CD4-positive, alpha-beta T cell treated with Interleukin-6 at 100 ng/mL for 8 hours (primary cell): Measurements from ENCODE around the gene LEPR.
"Not testable (repeated sequence)": the region's sequence is repeated elsewhere in the genome, so short reads cannot be mapped to it uniquely, and the experiment has no call there.

Source experiments
- DNase-seq: peaks from one replicate; pipeline ENCODE4 v3.0.0-alpha.2; 2020; ENCODE audit warnings: mixed read lengths, low spot score

LEPR gene

DNA sequence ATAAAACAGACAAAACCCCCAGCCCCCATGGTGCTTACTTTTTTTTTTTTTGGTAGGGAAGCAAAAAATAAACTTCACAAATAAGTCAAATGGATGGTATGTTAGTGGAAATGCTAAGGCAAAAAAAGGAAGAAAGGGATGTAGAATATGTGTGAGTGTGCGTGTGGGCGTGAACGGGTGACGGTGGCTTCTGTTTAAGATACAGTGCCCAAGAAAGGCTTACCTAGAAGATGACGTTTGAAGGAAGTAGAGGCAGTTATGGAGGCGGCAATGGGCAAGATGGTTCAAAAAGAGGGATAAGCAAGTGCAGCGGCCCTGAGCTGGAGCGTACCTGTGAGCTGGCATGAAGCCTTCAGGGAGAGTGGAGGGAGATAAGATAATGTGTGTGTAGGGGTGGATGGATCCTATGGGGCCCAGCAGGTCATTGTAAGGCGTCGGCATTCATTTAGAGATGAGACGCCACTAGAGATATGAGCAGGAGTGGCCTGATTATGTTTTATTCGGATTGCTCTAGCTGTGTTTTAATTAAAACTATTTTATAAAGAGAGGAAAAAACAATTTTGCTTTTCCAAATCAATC lies 19.9 kb downstream of the LEPR start:
- DNase-seq, result no peak

DNA sequence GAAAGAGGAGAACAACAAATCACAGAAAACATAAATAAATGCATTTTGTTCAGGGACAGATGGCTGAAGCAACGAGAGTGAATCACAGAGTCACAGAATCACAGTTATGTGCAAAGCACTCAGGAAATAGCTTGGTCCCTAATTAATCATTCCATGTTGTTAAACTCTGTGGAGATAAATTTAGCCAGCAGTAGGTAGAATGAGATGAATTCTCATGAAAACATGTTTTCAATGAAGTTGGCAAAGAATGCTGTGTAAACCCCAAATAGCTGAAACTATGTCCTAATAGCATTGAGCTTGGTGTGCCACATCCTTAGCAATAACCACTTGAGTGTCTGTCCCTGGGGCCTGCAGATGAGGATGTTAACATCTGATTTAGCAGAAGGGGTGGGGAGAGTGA lies 20.4 kb downstream of the LEPR start:
- DNase-seq, result no peak

DNA sequence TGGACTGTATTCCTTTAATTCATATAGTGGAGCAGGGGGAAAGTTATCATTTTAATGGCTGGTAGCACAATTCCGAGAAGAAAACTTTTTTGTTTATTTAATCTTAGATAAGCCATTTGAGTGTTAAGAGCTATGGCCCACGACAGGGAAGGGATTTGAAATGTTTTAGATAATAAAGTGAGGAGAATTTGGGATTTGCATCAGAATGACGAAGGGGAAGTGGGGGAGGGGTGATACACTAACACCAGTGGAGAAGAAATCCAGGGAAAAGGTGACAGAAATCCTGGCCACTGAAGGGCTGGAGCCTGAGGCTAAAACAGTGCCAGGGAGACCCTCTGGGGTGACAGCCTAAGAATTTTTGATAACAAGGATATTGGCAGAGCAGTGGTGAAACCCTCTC lies 21.0 kb downstream of the LEPR start:
- no peak for DNase-seq

DNA sequence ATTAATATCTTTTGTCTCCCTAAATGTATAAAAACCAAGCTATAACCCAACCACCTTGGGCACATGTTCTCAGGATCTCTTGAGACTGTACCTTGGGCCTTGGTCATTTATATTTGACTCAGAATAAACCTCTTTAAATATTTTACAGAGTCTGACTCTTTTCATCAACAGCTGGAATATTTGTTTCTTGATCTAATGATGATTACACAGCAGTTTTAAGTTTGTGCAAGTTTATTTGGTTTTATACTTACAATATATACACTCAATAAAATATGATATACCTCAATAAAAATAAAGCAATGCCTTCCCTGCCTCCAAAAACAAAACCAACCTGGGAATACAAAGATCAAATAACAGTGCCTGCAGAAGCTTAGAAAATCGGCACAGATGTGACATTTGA lies 22.0 kb downstream of the LEPR start:
- DNase-seq, result no peak

DNA sequence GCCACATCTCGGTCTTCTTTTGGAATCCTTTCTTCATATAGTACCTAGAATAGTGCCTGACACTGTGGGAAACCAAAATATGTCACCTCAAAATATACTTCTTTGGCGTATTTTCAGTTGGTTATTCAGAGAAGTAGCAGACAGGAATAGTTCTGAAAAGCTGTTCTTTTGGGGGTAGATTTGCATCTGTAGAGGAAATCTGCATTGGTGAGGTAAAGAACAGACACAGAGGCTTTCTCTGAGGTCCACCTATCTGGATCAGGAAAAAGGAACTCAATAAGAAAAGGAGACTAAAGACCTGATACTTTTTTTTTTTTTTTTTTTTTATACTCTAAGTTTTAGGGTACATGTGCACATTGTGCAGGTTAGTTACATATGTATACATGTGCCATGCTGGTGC lies 23.2 kb downstream of the LEPR start:
- DNase-seq, result no peak

DNA sequence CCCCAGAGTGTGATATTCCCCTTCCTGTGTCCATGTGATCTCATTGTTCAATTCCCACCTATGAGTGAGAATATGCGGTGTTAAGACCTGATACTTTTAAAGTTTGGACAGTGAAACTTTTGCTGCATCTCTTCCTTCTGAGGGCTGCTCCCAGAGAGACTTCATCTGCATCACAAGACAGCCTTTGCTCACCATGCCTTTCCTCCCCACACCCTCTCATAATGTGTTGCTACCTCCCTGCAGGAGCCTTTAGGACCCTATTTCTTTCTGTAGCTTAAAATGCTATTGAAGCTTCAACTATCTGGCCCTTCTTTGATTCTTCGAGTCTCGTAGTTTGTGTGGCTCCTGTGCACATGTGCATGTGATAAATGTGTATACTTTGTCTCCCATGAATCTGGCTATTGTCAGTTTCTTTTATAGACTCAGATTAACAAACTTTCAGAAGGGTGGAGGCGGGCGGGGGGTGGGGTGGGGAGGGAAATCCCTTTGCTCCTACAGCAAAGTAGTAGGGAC lies 23.7 kb downstream of the LEPR start:
- no peak for DNase-seq

DNA sequence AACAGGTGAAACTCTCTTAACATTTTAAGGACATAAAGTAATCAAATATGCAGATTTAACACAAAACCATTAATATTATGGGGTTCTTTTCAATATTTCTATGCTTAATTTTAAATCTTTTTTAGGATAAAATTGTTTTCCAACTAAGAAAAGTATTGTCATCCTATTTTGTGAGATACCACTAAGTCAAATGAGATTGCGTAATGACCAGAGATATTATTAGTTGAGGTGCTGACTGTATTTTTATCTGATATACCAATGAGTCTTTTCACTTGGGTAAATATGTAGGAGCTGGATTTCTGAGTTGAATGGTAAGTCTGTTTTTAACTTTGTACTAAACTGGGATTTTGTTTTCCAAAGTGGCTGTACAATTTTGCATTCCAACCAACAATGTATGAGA lies 25.4 kb downstream of the LEPR start:
- DNase-seq, result no peak

DNA sequence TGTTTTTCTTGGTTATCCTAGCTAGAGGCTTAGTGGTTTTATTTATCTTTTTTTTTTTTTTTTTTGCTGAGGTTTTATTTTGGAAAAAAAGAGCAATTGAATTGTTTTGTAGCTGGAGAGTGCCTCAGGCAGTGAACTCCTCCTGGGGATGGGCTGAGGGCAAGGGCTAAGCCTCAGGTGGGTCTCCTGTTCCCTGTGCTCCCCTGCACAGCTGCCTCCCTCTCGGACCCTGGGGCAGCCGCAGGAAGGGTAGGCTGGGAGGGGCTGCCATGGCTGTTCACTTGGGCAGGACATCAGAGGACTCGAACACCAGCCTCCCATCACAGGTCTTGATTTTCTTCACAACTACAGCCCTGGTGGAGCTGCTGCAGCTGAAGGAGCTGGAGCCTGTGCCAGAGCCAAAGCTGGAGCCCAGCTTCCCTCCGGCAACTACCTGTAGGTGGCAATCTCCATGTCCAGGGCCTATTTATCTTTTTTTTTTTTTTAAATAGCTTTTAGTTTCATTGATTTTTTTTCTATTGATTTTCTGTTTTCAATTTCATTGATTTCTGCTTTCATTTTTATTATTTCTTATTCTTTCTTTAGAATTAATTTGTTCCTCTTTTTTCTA lies 28.9 kb downstream of the LEPR start:
- DNase-seq, result no peak

DNA sequence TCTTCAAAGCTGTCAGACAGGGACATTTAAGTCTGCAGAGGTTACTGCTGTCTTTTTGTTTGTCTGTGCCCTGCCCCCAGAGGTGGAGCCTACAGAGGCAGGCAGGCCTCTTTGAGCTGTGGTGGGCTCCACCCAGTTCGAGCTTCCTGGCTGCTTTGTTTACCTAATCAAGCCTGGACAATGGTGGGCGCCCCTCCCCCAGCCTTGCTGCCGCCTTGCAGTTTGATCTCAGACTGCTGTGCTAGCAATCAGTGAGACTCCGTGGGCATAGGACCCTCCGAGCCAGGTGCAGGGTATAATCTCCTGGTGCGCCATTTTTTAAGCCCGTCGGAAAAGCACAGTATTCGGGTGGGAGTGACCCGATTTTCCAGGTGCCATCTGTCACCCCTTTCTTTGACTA lies 35.2 kb downstream of the LEPR start:
- DNase-seq, result not testable (repeated sequence)

DNA sequence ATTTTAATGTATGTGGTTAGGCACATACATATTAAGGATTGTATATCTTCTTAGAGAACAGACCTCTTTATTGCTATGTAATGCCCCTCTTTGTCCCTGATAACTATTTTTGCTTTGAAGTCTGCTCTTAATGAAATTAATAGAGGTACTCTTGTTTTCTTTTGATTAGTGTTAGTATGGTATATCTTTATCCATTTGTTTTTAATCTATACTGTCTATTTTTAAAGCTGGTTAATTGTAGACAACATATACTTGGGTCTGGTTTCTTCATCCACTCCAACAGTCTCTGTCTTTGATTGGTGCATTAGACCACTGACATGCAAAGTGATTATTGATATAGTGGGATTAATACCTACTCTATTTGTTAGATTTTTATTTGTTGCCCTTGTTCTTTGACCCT lies 36.0 kb downstream of the LEPR start:
- no peak for DNase-seq

DNA sequence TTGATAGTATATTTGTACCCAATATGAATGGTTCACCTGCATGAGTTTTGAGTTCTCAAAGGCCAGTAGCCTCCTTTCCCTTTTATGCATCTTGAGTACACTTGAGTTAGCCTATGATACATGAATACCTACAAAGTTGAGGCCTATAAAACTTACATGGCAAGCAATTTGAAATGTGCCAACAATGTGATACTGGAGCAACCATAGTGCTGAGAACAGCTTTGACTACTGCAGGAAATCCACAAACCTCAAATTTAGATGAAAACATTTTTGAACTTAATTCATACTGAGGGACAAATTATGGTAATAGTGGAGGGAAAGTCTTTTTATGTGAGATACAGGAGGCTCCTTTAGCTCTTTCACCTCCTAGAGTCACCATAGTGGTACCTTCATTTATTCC lies 37.4 kb downstream of the LEPR start:
- DNase-seq, result no peak

DNA sequence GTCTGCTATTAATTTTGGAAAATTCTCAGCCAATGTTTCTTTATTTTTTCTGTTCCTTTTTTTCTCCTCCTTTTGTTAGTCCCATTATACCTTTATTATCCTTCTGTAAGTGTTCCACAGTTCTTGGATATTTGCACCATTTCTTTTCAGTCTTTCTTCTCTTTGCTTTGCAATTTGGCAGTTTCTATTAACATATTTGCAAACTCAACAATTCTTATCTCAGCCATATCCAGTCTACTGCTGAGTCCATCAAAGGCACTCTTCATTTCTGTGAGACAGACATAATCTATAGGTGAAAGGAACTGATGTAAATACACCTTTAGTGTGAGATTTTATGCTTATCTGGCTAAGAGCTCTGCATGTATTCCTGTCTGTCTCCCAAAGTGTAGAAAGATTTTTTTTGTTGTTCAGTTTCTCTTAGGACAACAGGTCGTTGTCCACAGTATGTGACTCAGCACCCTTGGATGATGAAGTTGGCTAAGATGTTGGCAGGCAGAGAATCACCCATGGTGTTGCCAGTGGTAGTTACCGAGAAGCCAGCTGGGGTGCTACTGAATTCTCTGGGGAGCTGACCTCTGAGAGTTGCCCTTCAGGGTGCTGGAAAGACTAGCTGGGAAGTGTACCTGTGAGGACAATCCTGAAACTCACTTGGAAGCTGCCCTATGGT lies 38.4 kb downstream of the LEPR start:
- no peak for DNase-seq

DNA sequence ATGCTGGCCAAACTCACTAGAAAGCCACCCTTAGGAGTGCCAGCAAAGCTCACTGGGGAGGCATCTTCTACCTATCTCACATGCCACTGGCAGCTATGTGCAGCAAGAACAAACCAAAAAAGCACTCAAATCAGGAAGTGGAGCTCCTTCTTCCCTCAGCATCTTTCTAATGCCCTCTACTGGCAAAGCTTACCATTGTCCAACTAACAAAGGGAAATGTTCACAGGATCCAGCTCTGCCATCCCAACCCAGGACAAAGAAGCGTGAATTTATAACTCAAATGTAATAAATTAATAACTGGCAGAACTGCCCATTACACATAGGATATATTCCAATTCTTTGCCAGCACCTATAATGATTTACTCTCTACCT lies 38.9 kb downstream of the LEPR start:
- DNase-seq, result no peak

DNA sequence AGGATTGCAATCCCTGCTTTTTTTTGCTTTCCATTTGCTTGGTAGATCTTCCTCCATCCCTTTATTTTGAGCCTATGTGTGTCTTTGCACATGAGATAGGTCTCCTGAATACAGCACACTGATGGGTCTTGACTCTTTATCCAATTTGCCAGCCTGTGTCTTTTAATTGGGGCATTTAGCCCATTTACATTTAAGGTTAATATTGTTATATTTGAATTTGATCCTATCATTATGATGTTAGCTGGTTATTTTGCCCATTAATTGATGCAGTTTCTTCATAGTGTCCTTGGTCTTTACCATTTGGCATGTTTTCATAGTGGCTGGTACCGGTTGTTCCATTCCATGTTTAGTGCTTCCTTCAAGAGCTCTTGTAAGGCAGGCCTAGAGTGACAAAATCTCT lies 45.4 kb downstream of the LEPR start:
- not testable (repeated sequence) for DNase-seq

DNA sequence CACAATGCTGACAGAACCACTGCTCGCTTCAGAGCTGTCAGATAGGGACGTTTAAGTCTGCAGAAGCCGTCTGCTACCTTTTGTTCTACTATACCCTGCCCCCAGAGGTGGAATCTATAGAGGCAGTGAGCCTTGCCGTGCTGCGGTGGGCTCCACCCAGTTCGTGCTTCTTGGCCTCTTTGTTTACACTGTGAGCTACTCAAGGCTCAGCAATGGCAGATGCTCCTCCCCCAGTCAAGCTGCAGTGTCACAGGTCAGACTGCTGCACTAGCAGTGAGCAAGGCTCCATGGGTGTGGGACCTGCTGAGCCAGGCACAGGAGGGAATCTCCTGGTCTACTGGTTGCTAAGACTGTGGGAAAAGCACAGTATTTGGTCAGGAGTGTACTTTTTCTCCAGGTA lies 47.1 kb downstream of the LEPR start:
- DNase-seq, result no peak

DNA sequence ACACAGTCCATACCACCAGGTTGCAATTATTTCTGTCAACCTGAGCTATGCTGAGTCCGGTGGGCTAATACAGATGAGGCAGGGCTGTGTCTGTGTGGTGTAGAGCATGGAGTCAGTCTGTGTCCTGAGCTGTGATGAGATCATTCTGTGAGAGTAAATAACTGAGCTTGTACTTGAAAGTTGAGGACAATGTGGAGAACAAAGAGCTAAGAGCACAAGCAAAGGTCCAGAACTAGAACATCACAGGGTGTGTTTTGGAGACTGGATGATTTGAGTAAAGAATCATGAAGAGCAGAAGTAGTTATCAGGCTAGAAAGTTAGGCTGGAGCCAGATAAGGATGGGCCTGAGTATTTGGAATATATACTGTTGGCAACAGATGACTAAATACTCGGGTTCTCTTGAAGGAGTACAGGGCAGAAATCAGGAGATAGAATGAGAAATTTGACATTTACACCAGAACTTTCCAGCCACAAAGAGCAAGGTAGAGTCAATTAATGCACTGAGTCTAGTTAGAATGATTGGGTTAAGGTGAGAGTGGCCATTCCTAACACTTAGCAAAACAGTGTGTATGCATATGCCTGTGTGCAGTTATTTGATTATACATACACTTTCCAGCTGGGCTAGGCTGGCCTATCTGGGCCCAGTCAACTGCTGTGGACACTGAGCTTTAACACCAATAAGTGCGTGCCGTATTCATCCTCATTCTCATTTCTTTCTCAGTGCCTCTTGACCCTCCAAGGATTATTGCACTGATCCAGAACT lies 48.8 kb downstream of the LEPR start:
- no peak for DNase-seq

DNA sequence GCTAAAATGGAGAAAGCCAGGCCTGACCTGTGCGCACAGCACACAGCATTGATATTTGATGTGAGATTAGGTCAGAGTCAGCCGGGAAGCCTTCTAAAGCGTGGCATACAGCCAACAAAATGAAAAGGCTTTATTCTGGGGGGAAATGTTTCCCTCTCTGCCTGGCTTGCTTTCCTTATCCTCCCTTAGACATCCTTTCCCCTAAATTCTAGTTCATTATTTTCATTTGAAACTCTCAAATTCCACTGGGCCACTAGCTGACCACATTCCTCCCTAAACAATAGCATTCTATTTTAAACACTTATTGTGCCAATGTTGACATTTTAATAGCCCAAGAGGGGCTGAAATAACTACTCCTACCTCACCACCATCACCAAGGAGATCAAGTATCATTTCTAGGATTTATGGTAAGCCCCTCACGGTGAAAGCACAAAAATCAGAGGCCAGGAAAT lies 49.4 kb downstream of the LEPR start:
- no peak for DNase-seq
